ENCODE data around the gene FAM209A. TPM values are rescaled to one million over a fixed set of nuclear protein-coding genes. Genes with fewer than 3 reads are reported as not detected.

FAM209A gene
- total RNA-seq, 1 experiment from 2014 or later = not detected

DNA sequence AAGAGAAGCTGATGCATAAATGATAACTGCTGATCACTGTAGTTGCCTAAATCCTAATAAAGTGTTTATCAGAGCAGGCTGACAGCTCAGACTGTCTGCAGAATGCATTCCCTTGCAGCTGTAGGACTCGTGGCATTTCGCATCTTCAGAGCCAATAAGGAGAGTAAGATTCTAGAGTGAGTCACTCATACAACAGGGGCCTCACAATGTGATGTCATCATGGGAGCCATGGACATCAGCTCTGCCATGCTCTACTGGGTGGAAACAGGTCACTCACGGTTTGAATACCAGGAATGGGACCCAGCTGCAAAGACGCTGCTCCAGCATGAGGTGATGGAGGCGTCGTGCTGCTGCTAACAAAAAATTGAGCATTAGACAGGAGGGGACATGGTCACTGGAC, 15.9 kb downstream of the FAM209A start:
- DNase-seq (ENCODE audit: low read depth) = peak; percentile 60

DNA sequence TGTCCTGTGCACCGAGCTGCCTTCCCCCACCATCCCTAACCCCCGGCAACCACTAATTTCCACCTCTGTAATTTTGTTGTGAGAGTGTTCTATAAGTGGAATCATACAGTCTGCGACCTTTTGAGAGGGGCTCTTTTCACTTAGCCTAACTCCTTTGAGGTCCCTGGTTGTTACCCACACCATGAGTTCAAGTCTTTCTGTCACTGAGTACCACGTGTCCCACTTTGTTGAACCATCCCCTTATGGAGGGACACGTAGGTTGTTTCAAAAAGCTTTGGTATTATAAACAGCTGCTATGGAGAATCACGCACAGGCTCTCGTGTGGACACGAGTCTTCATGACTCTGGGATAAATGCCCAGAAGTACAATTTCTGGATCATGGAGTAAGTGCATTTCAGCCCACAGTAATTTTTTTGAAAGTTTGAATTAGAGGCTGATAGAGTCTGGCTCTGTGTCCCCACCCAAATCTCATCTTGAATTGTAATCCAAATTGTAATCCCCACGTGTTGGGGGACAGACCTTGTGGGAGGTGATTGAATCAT, 18.0 kb downstream of the FAM209A start:
- no peak for DNase-seq (ENCODE audit: low read depth)

DNA sequence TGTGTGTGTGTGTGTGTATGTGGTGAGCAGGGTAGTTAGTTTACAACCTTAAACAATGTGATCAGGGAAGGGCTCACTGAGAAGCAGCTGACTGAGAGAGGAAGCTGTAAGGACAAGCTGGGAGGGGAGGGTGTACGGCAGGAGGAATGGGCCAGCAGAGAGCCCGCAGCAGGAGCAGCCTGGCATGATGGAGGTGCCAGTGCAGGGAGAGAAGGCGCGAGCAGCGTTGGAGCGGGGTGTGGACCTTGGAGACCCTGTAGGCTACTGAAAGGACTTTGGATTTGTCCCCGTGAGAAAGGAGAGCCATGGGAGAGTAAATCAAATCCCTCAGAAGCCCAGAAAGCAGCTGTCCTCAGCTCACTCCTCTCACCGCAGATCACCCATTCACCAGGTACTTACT, 27.0 kb downstream of the FAM209A start:
- DNase-seq (ENCODE audit: low read depth) = no peak

- DNase-seq (ENCODE audit: low read depth) = no peak
Measured at GRCh38 chr20:56552911-56553629, 28.5 kb downstream of the FAM209A start.

GRCh38 chr20:56554869-56555268, 30.3 kb downstream of the FAM209A start:
- peak; percentile 100 for DNase-seq (ENCODE audit: low read depth)

DNA sequence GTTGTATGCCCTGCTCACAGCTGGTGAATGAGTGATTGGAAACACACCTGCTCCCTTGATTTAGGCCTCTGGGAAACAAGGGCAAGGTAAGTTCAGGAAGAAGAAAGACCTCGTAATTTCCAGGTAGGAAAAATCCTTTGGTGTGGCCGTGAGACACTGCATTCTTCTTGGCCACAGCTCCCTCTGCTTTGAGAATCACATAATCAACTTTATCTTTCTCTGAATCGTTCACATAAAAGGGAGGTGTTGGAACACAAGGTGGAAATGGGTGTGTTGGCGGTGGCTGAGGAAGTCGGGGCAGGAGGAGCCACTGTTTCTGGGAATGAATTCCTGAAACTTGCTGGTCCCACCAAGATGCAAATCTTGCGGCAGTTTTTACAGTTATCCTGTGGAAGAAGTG, 34.4 kb downstream of the FAM209A start:
- no peak for DNase-seq (ENCODE audit: low read depth)

DNA sequence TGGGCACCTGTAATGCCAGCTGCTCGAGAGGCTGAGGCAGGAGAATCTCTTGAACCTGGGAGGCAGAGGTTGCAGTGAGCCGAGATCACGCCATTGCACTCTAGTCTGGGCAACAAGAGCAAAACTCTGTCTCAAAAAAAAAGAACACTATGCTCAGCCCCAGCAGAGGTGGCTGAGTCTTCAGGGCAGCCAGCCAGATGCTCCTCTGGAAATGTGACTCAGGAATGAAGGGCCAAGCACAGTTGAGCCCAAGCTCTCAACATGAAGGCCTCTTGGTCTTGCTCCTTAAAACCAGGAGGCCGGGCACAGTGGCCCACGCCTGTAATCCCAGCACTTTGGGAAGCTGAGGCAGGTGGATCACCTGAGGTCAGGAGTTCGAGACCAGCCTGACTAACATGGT, 40.0 kb downstream of the FAM209A start:
- peak; percentile 60 for DNase-seq (ENCODE audit: low read depth)

- no peak for DNase-seq (ENCODE audit: low read depth)
Measured at GRCh38 chr20:56565511-56565910, 41.0 kb downstream of the FAM209A start.

- DNase-seq (ENCODE audit: low read depth) = peak; percentile 65
Measured at GRCh38 chr20:56566621-56567020, 42.1 kb downstream of the FAM209A start.

- DNase-seq (ENCODE audit: low read depth) = no peak
Measured at GRCh38 chr20:56570832-56571231, 46.3 kb downstream of the FAM209A start.

- DNase-seq (ENCODE audit: low read depth) = no peak
Measured at GRCh38 chr20:56572172-56572571, 47.6 kb downstream of the FAM209A start.

- DNase-seq (ENCODE audit: low read depth) = no peak
Measured at GRCh38 chr20:56573986-56574385, 49.4 kb downstream of the FAM209A start.

- no peak for DNase-seq (ENCODE audit: low read depth)
Measured at GRCh38 chr20:56574531-56575142, 50.1 kb downstream of the FAM209A start.

DNA sequence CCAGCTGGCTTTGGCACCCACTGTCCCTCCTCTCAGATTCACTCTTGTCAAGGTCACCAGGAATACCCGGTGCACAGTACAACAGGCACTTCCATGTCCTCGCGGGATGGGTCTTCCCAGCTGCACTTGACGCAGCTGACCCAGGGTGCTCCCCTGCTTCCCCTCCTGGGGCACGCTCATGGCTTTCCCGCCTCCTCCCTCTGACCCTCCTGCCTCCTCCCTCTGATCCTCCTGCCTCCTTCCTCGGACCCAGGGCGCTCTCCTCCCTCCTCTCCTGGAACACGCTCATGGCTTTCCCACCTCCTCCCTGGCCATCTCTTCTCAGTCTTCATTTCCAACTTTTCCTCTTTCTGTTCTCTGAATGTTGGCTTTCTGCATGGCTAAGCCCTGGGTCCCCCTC, 50.6 kb downstream of the FAM209A start:
- DNase-seq (ENCODE audit: low read depth) = no peak

Other genes with a start within 250 kb of the FAM209A start
- 13.3 and 20.0 TPM in 2 replicates for gene FAM210B, start 165.8 kb upstream of the FAM209A start, total RNA-seq (2014; rRNA removed; shearing (Covaris generic))
- 191 and 212 TPM in 2 replicates for gene AURKA, start 132.5 kb upstream of the FAM209A start, total RNA-seq (2014; rRNA removed; shearing (Covaris generic))
- gene CSTF1, start 132.1 kb upstream of the FAM209A start, total RNA-seq (2014; rRNA removed; shearing (Covaris generic)) = 93.5 and 101 TPM in 2 replicates
- 0.15 TPM in 1 of 2 replicates, not detected in the other for gene CASS4, start 112.5 kb upstream of the FAM209A start, total RNA-seq (2014; rRNA removed; shearing (Covaris generic))
- gene RTF2, start 56.1 kb upstream of the FAM209A start, total RNA-seq (2014; rRNA removed; shearing (Covaris generic)) = 131 and 178 TPM in 2 replicates
- gene FAM209B, start 8.5 kb downstream of the FAM209A start, total RNA-seq (2014; rRNA removed; shearing (Covaris generic)) = not detected in 2 replicates
- 3.6 and 7.5 TPM in 2 replicates for gene TFAP2C, start 104.6 kb downstream of the FAM209A start, total RNA-seq (2014; rRNA removed; shearing (Covaris generic))

Measured in M059J (cell line).